Natural killer cell (primary cell): ENCODE results near the gene NUCB2. TPM values are rescaled to one million over a fixed set of nuclear protein-coding genes. Genes with fewer than 3 reads are reported as not detected.

ENCODE experiments used
- ATAC-seq, 3 donors: fragments of 150-1000 bp in 2 of 3; fragments of 200-7000 bp in 1 of 3; cut with Tn5 transposase; 1 replicate in 1 of 3; 2 replicates in 2 of 3; pipeline ENCODE4 v1.10.0; 2021; ENCODE audit warnings: mild to moderate bottlenecking in 2 of 3, moderate library complexity in 2 of 3
- DNase-seq, 2 donors: peaks; one replicate each; pipeline versions ENCODE4 v3.0.0 to v3.0.0-alpha.2; 2013 to 2021; ENCODE audit warnings: mixed read lengths in 1 of 2
- H3K27ac ChIP-seq: one replicate; pipeline ENCODE4 v1.5.1; 2013; ENCODE audit warnings: mild to moderate bottlenecking, low read length
- H3K27me3 ChIP-seq: one replicate; pipeline ENCODE4 v1.6.1; 2013; ENCODE audit warnings: low read length; ENCODE audit not compliant: control insufficient read depth, insufficient read depth
- H3K36me3 ChIP-seq: one replicate; pipeline ENCODE4 v1.6.1; 2013; ENCODE audit warnings: low read length; ENCODE audit not compliant: control insufficient read depth, insufficient read depth
- H3K4me1 ChIP-seq: one replicate; pipeline ENCODE4 v1.6.1; 2013; ENCODE audit warnings: low read length; ENCODE audit not compliant: control insufficient read depth, insufficient read depth
- H3K4me3 ChIP-seq: one replicate; pipeline ENCODE4 v1.5.1; 2013; ENCODE audit warnings: low read length
- H3K9me3 ChIP-seq: one replicate; pipeline ENCODE4 v1.6.1; 2013; ENCODE audit warnings: low read length; ENCODE audit not compliant: control insufficient read depth, insufficient read depth
- H3K27ac Mint-ChIP-seq, 2 donors: one replicate each; pipeline ENCODE4 v1.8.0; 2022; ENCODE audit warnings: mild to moderate bottlenecking in 2 of 2, mixed read lengths in 2 of 2, moderate library complexity in 1 of 2
- H3K27me3 Mint-ChIP-seq, 2 donors: one replicate each; pipeline ENCODE4 v1.8.0; 2022; ENCODE audit warnings: low read depth in 2 of 2, mixed read lengths in 2 of 2
- H3K36me3 Mint-ChIP-seq: one replicate; pipeline ENCODE4 v1.8.0; 2022; ENCODE audit warnings: mixed read lengths
- H3K4me1 Mint-ChIP-seq, 2 donors: one replicate each; pipeline ENCODE4 v1.8.0; 2022; ENCODE audit warnings: mixed read lengths in 2 of 2
- H3K4me3 Mint-ChIP-seq: one replicate; pipeline ENCODE4 v1.8.0; 2022; ENCODE audit warnings: mild to moderate bottlenecking, moderate library complexity, mixed read lengths
- H3K9me3 Mint-ChIP-seq, 2 donors: one replicate each; pipeline ENCODE4 v1.8.0; 2022; ENCODE audit warnings: mixed read lengths in 2 of 2
- CTCF ChIP-seq: fragments of 200-600 bp; IDR thresholded peaks from one replicate; pipeline ENCODE4 v1.8.0; 2022; ENCODE audit warnings: antibody characterized with exemption
- WGBS: methylation state at CpG from one replicate; pipeline ENCODE4 v1.1.7; 2013; ENCODE audit warnings: missing lambda C conversion rate; ENCODE audit not compliant: insufficient coverage; 5-methylcytosine and 5-hydroxymethylcytosine counted together
- intact Hi-C: fragments of 100-400 bp; cut with micrococcal nuclease; formaldehyde crosslinking; loops from one replicate; pipeline ENCODE4 v1.14.2; 2022
- total RNA-seq, 4 donors: library from RNA; stranded (reverse); fragments of 120-200 nt in 1 of 4; gene quantifications; one replicate each; pipeline versions ENCODE4 v1.2.3 to v1.2.4, GENCODE V29; 2013 to 2022

The NUCB2 gene
- total RNA-seq, 3 donors from 2014 or later (not counting 1 experiment from before 2014, with no cell fraction given), result 70.7 to 101 (median 81.4) TPM

- Histone ChIP-seq H3K4me3 (no peak overlapping the region), H3K9me3 (no peaks in the 10 kb centered on the region), H3K27me3 (no peaks in the 10 kb centered on the region), H3K36me3 (no peaks in the 10 kb centered on the region), H3K27ac (no peak overlapping the region), H3K4me1 (no peaks in the 10 kb centered on the region)
- Mint-ChIP-seq H3K27ac (no peak overlapping the region), H3K27me3 (no peaks in the 10 kb centered on the region), H3K36me3 (no peaks in the 10 kb centered on the region), H3K9me3 (no peaks in the 10 kb centered on the region), H3K4me1 (no peaks in the 10 kb centered on the region), H3K4me3 (no peak overlapping the region)
- DNase-seq (no peak), ATAC-seq (no peak)
- WGBS, result 77% methylated on average over 3 of the region's 4 CpGs
- no peak for TF ChIP-seq CTCF
- intact Hi-C loops, result no loop called here
These were observed 23.8 kb upstream of the NUCB2 start for GRCh38 chr11:17252704-17253103.

GRCh38 chr11:17256512-17256911 is 20.0 kb upstream of the NUCB2 start:
- Histone ChIP-seq H3K36me3 (no peaks in the 10 kb centered on the region), H3K4me3 (no peak overlapping the region), H3K27me3 (no peaks in the 10 kb centered on the region), H3K27ac (no peak overlapping the region), H3K9me3 (no peaks in the 10 kb centered on the region), H3K4me1 (no peaks in the 10 kb centered on the region)
- ATAC-seq, result no peak
- TF ChIP-seq CTCF, result no peak
- WGBS, result 92% methylated on average over 3 of the region's 3 CpGs
- Mint-ChIP-seq H3K27me3 (no peaks in the 10 kb centered on the region), H3K4me3 (no peak overlapping the region), H3K9me3 (no peaks in the 10 kb centered on the region), H3K4me1 (no peaks in the 10 kb centered on the region), H3K36me3 (no peaks in the 10 kb centered on the region), H3K27ac (no peak overlapping the region)
- intact Hi-C loops, result no loop called here
- no peak for DNase-seq

- Mint-ChIP-seq H3K36me3 (no peaks in the 10 kb centered on the region), H3K27me3 (no peaks in the 10 kb centered on the region), H3K27ac (no peak overlapping the region), H3K9me3 (no peaks in the 10 kb centered on the region), H3K4me1 (no peaks in the 10 kb centered on the region), H3K4me3 (no peak overlapping the region)
- WGBS, result no CpG with 5 or more reads among the region's 1 CpG
- ATAC-seq (no peak), DNase-seq (no peak)
- H3K36me3 ChIP-seq, result no peaks in the 10 kb centered on the region
- no peak for TF ChIP-seq CTCF
- H3K4me1 ChIP-seq, result no peaks in the 10 kb centered on the region
- intact Hi-C loops, result no loop called here
- H3K27ac ChIP-seq, result no peak overlapping the region
- H3K9me3 ChIP-seq, result no peaks in the 10 kb centered on the region
- no peaks in the 10 kb centered on the region for H3K27me3 ChIP-seq
- no peak overlapping the region for H3K4me3 ChIP-seq
These were observed 19.3 kb upstream of the NUCB2 start for GRCh38 chr11:17257196-17257595.

GRCh38 chr11:17258670-17259069 is 17.9 kb upstream of the NUCB2 start:
- Histone ChIP-seq H3K9me3 (no peaks in the 10 kb centered on the region), H3K4me3 (no peak overlapping the region), H3K4me1 (no peaks in the 10 kb centered on the region), H3K27ac (no peak overlapping the region), H3K27me3 (no peaks in the 10 kb centered on the region), H3K36me3 (no peaks in the 10 kb centered on the region)
- TF ChIP-seq CTCF, result no peak
- Mint-ChIP-seq H3K27ac (no peak overlapping the region), H3K27me3 (peaks cover 0 to 2% of the 10 kb centered on the region in 2 donors), H3K9me3 (no peaks in the 10 kb centered on the region), H3K4me3 (no peak overlapping the region), H3K36me3 (no peaks in the 10 kb centered on the region), H3K4me1 (no peaks in the 10 kb centered on the region)
- DNase-seq (no peak), ATAC-seq (no peak)
- intact Hi-C loops, result no loop called here
